ENCODE data around the gene TNFSF9.
"Not testable (repeated sequence)": the region's sequence is repeated elsewhere in the genome, so short reads cannot be mapped to it uniquely, and the experiment has no call there.

The TNFSF9 gene

DNA sequence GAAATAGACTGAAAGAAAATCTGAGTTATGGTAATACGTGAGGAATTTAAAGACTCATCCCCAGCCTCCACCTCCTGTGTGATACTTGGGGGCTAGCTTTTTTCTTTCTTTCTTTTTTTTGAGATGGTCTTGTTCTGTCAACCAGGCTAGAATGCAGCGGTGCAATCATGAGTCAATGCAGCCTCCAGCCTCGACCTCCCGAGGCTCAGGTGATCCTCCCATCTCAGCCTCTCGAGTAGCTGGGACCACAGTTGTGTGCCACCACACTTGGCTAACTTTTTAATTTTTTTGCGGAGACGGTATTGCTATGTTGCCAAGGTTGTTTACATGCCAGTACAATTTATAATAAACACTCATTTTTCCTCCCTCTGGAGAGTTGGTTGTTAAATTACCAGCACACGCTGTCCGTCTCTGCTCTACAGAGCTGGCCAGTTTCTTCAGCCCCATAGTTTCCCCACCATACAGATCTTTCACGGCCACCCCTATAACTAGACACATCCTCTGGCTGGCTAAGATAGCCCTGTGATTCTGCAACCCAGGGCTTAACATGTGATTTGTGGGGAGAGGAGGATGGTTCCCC is 4.8 kb downstream of the TNFSF9 start:
- Histone ChIP-seq H3K9me3 (ENCODE audit: control insufficient read depth, low read length) (no peaks in the 10 kb centered on the region), H3K9ac (no peak overlapping the region), H3K36me3 (ENCODE audit: control insufficient read depth, insufficient read depth, low read length) (no peaks in the 10 kb centered on the region), H2AFZ (no peak overlapping the region), H3K79me2 (no peaks in the 10 kb centered on the region), H3K27ac (no peak overlapping the region), H3K4me2 (ENCODE audit: low read length) (no peak overlapping the region), H3K27me3 (ENCODE audit: control insufficient read depth, insufficient read depth, low read length) (no peaks in the 10 kb centered on the region), H3K4me1 (no peaks in the 10 kb centered on the region), H3K4me3 (ENCODE audit: low read depth, low read length) (no peak overlapping the region)
- TF ChIP-seq, protein P1, sequence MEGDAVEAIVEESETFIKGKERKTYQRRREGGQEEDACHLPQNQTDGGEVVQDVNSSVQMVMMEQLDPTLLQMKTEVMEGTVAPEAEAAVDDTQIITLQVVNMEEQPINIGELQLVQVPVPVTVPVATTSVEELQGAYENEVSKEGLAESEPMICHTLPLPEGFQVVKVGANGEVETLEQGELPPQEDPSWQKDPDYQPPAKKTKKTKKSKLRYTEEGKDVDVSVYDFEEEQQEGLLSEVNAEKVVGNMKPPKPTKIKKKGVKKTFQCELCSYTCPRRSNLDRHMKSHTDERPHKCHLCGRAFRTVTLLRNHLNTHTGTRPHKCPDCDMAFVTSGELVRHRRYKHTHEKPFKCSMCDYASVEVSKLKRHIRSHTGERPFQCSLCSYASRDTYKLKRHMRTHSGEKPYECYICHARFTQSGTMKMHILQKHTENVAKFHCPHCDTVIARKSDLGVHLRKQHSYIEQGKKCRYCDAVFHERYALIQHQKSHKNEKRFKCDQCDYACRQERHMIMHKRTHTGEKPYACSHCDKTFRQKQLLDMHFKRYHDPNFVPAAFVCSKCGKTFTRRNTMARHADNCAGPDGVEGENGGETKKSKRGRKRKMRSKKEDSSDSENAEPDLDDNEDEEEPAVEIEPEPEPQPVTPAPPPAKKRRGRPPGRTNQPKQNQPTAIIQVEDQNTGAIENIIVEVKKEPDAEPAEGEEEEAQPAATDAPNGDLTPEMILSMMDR (IDR thresholded peaks at IDR 0.05), result no peak

DNA sequence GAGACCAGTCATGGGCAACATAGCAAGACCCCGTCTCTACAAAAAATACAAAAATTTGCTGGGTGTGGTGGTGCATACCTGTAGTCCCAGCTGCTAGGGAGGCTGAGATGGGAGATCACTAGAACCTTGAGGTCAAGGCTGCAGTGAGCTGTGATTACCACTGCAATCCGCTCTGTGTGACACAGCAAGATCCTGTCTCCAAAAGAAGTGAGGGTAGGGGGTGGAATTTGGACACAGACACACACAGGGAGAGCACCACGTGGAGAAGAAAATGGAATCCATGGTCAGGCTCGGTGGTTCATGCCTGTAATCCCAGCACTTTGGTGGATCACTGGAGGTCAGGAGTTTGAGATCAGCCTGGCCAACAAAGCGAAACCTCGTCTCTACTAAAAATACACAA is 8.7 kb downstream of the TNFSF9 start:
- H3K9ac ChIP-seq, result no peak overlapping the region
- H2AFZ ChIP-seq, result no peak overlapping the region

GRCh38 chr19:6540918-6541689 is 10.3 kb downstream of the TNFSF9 start:
- H3K4me2 ChIP-seq (ENCODE audit: low read length), result no peak overlapping the region
- H3K9ac ChIP-seq, result no peak overlapping the region
- no peaks in the 10 kb centered on the region for H3K36me3 ChIP-seq (ENCODE audit: control insufficient read depth, insufficient read depth, low read length)
- H3K4me1 ChIP-seq, result no peaks in the 10 kb centered on the region
- no peak overlapping the region for H3K4me3 ChIP-seq (ENCODE audit: low read depth, low read length)
- no peak overlapping the region for H3K27ac ChIP-seq
- H3K79me2 ChIP-seq, result no peaks in the 10 kb centered on the region
- TF ChIP-seq, protein P1 (IDR thresholded peaks at IDR 0.05), result no peak
- no peaks in the 10 kb centered on the region for H3K27me3 ChIP-seq (ENCODE audit: control insufficient read depth, insufficient read depth, low read length)
- no peak overlapping the region for H2AFZ ChIP-seq
- no peaks in the 10 kb centered on the region for H3K9me3 ChIP-seq (ENCODE audit: control insufficient read depth, low read length)

More for the DNA sequence above, 8.7 kb downstream of the TNFSF9 start:
- Histone ChIP-seq H3K27ac (no peak overlapping the region), H3K27me3 (ENCODE audit: control insufficient read depth, insufficient read depth, low read length) (no peaks in the 10 kb centered on the region), H3K4me3 (ENCODE audit: low read depth, low read length) (no peak overlapping the region), H3K4me1 (no peaks in the 10 kb centered on the region), H3K79me2 (no peaks in the 10 kb centered on the region), H3K36me3 (ENCODE audit: control insufficient read depth, insufficient read depth, low read length) (no peaks in the 10 kb centered on the region), H3K9me3 (ENCODE audit: control insufficient read depth, low read length) (no peaks in the 10 kb centered on the region), H3K4me2 (ENCODE audit: low read length) (no peak overlapping the region)
- TF ChIP-seq, protein P1 (IDR thresholded peaks at IDR 0.05), result no peak

DNA sequence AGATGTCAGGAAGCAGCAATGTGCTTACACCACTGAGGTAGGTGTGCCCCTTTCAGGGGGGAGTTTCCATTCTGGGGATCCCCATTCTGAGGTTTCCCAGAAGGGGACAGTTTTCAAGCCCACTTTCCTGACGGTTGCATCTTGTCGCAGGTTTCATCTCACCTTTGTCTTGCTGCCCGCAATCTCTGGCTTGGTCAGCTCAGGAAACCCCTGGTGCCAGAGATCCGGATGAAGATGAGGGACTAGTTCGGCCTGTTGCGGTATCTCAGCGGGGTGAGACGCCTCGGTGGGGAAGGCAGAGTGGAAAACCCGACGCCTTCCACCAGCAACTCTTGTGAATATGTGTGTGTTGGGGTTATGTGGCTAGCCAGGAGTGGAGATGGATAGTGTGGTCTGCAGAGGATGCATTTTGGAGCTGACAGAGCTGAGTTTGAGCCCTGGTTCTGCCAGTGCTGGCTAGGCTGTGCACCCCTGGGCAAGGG is 13.1 kb downstream of the TNFSF9 start:
- no peaks in the 10 kb centered on the region for H3K36me3 ChIP-seq (ENCODE audit: control insufficient read depth, insufficient read depth, low read length)
- H3K4me1 ChIP-seq, result no peaks in the 10 kb centered on the region
- H3K79me2 ChIP-seq, result no peaks in the 10 kb centered on the region
- H3K27me3 ChIP-seq (ENCODE audit: control insufficient read depth, insufficient read depth, low read length), result no peaks in the 10 kb centered on the region
- no peak overlapping the region for H3K4me2 ChIP-seq (ENCODE audit: low read length)
- no peak overlapping the region for H3K27ac ChIP-seq
- no peaks in the 10 kb centered on the region for H3K9me3 ChIP-seq (ENCODE audit: control insufficient read depth, low read length)
- H3K4me3 ChIP-seq (ENCODE audit: low read depth, low read length), result no peak overlapping the region
- no peak overlapping the region for H2AFZ ChIP-seq
- no peak overlapping the region for H3K9ac ChIP-seq
- TF ChIP-seq, protein P1 (IDR thresholded peaks at IDR 0.05), result no peak

- H3K4me2 ChIP-seq (ENCODE audit: low read length); H3K27me3 ChIP-seq (ENCODE audit: control insufficient read depth, insufficient read depth, low read length); H3K27ac ChIP-seq; H3K36me3 ChIP-seq (ENCODE audit: control insufficient read depth, insufficient read depth, low read length); H3K79me2 ChIP-seq; H3K9me3 ChIP-seq (ENCODE audit: control insufficient read depth, low read length); H2AFZ ChIP-seq; H3K4me3 ChIP-seq (ENCODE audit: low read depth, low read length); H3K4me1 ChIP-seq; H3K9ac ChIP-seq: not testable (repeated sequence)
These were observed 19.9 kb downstream of the TNFSF9 start for GRCh38 chr19:6550679-6551078.
